Measurements from ENCODE around the gene ZNF429. TPM values are rescaled to one million over a fixed set of nuclear protein-coding genes. Genes with fewer than 3 reads are reported as not detected.

ZNF429 gene
- total RNA-seq (10 to 100 TPM; 10.9 to 15.7 (median 12.5) TPM), polyA plus RNA-seq (1 to 10 TPM; 6.5 to 8.5 (median 7.8) TPM)

- Histone ChIP-seq H3K9me3 (no peaks in the 10 kb centered on the region), H3K4me3 (peak within 1 kb of the TSS; percentile 63 to 85 (median 66)), H3K4me1 (peaks cover 0 to 30% (median 17%) of the 10 kb centered on the region in 4 donors), H3K36me3 (no peaks in the 10 kb centered on the region), H3K27me3 (no peaks in the 10 kb centered on the region), H3K27ac (peak within 1 kb of the TSS; percentile 88 to 96 (median 90))
- DNase-seq = peak; percentile 96
- 1 to 2% methylated on average over 43 of the region's 43 CpGs for WGBS, 2 donors
- intact Hi-C loops (cut with DNase I) = loop anchor here (5.0 to 10.0 kb wide), 2 partner anchors 82 to 181 kb away; partner anchors contain the start of gene ZNF708
- peak; percentile 87 to 93 (median 92) for TF ChIP-seq POLR2AphosphoS5 (IDR thresholded peaks at IDR 0.05)
- no peak for TF ChIP-seq CTCF (IDR thresholded peaks at IDR 0.05)
- TF ChIP-seq EP300 (IDR thresholded peaks at IDR 0.05) = no peak
- TF ChIP-seq POLR2A (IDR thresholded peaks at IDR 0.05) = peak; percentile 57 to 82
These were observed at the start of gene ZNF429 for GRCh38 chr19:21505459-21506451. ZNF429 (plus strand) TSS chr19:21505602; CDS start chr19:21505772, 170 bp downstream.

- peaks cover 0 to 6% (median 0%) of the 10 kb centered on the region in 4 donors for H3K9me3 ChIP-seq
- no peak overlapping the region for H3K4me3 ChIP-seq
- TF ChIP-seq EP300 (IDR thresholded peaks at IDR 0.05) (no peak), CTCF (IDR thresholded peaks at IDR 0.05) (no peak), POLR2A (IDR thresholded peaks at IDR 0.05) (no peak), POLR2AphosphoS5 (IDR thresholded peaks at IDR 0.05) (no peak)
These were observed 44.7 kb upstream of the ZNF429 start for GRCh38 chr19:21460686-21461085.

GRCh38 chr19:21462540-21462939 is 42.9 kb upstream of the ZNF429 start:
- intact Hi-C loops (cut with DNase I) = no loop called here

More at GRCh38 chr19:21460686-21461085, 44.7 kb upstream of the ZNF429 start:
- no peak for DNase-seq
- no peaks in the 10 kb centered on the region for H3K4me1 ChIP-seq
- peaks cover 0 to 15% (median 6%) of the 10 kb centered on the region in 3 donors for H3K27me3 ChIP-seq
- intact Hi-C loops (cut with DNase I) = no loop called here
- no peak overlapping the region for H3K27ac ChIP-seq
- H3K36me3 ChIP-seq = no peaks in the 10 kb centered on the region

GRCh38 chr19:21463449-21464105 is 41.8 kb upstream of the ZNF429 start:
- intact Hi-C loops (cut with DNase I) = no loop called here
- TF ChIP-seq EP300 (IDR thresholded peaks at IDR 0.05) (no peak), POLR2A (IDR thresholded peaks at IDR 0.05) (no peak), CTCF (IDR thresholded peaks at IDR 0.05) (no peak), POLR2AphosphoS5 (IDR thresholded peaks at IDR 0.05) (no peak)
- Histone ChIP-seq H3K36me3 (no peaks in the 10 kb centered on the region), H3K27ac (no peak overlapping the region), H3K9me3 (no peaks in the 10 kb centered on the region), H3K27me3 (peaks cover 0 to 15% (median 6%) of the 10 kb centered on the region in 3 donors), H3K4me1 (no peaks in the 10 kb centered on the region), H3K4me3 (no peak overlapping the region)
- WGBS, 2 donors = 4 to 33% methylated on average over 38 of the region's 38 CpGs
- no peak for DNase-seq

More at GRCh38 chr19:21462540-21462939, 42.9 kb upstream of the ZNF429 start:
- Histone ChIP-seq H3K36me3 (no peaks in the 10 kb centered on the region), H3K27me3 (peaks cover 0 to 15% (median 6%) of the 10 kb centered on the region in 3 donors), H3K27ac (no peak overlapping the region), H3K4me3 (no peak overlapping the region), H3K9me3 (peaks cover 0 to 5% (median 0%) of the 10 kb centered on the region in 4 donors), H3K4me1 (no peaks in the 10 kb centered on the region)
- TF ChIP-seq CTCF (IDR thresholded peaks at IDR 0.05) = no peak
- TF ChIP-seq EP300 (IDR thresholded peaks at IDR 0.05) = no peak
- TF ChIP-seq POLR2A (IDR thresholded peaks at IDR 0.05) = no peak
- TF ChIP-seq POLR2AphosphoS5 (IDR thresholded peaks at IDR 0.05) = no peak
- no peak for DNase-seq
- 95% methylated on average over 16 of the region's 16 CpGs for WGBS, 2 donors

Data from sigmoid colon (tissue), 7 donors.